HepG2 (cell line): ENCODE measurements around the gene RASIP1.
"Not testable (repeated sequence)": the region's sequence is repeated elsewhere in the genome, so short reads cannot be mapped to it uniquely, and the experiment has no call there.

Source experiments
- ARID2 ChIP-seq: sonication (generic); formaldehyde crosslinking; IDR thresholded peaks from 2 replicates; pipeline ENCODE4 v1.8.1; 2022; ENCODE audit warnings: mild to moderate bottlenecking, missing genetic modification reagents, borderline replicate concordance
- ATF6 ChIP-seq: sonication (generic); formaldehyde crosslinking; conservative IDR thresholded peaks from 2 replicates; pipeline ENCODE4 v1.4.0; 2020; ENCODE audit warnings: missing genetic modification reagents
- CBX2 ChIP-seq, 2 experiments: fragments of 200-600 bp in 1 of 2; sonication (generic); formaldehyde crosslinking in 1 of 2; IDR thresholded peaks; 2 replicates each; pipeline versions ENCODE4 v1.7.0 to v1.8.1; 2018 to 2022; ENCODE audit warnings: low read depth in 2 of 2, low read length in 1 of 2, mild to moderate bottlenecking in 1 of 2, missing genetic modification reagents in 1 of 2
- EZH2 ChIP-seq: conservative IDR thresholded peaks from 2 replicates; pipeline ENCODE4 v1.6.1; 2012; ENCODE audit warnings: mild to moderate bottlenecking, low read depth, low read length, moderate library complexity
- HNRNPL ChIP-seq: fragments of 200-400 bp; formaldehyde crosslinking; IDR thresholded peaks from 2 replicates; pipeline ENCODE4 v1.6.1; 2017; ENCODE audit warnings: mild to moderate bottlenecking, low read depth, low read length
- KDM1A ChIP-seq: IDR thresholded peaks from 2 replicates; pipeline ENCODE4 v1.6.1; 2016; ENCODE audit warnings: missing compliant biosample characterization
- POLR2AphosphoS5 ChIP-seq: IDR thresholded peaks from 2 replicates; pipeline ENCODE4 v1.6.1; 2012; ENCODE audit warnings: low read depth, low read length
- TEAD2 ChIP-seq: sonication (generic); formaldehyde crosslinking; IDR thresholded peaks from 2 replicates; pipeline ENCODE4 v1.9.0; 2021; ENCODE audit warnings: missing genetic modification reagents
- ZBED4 ChIP-seq: sonication (generic); formaldehyde crosslinking; IDR thresholded peaks from 2 replicates; pipeline ENCODE4 v1.4.0; 2020; ENCODE audit warnings: missing genetic modification reagents, borderline replicate concordance
- ZNF253 ChIP-seq: sonication (generic); formaldehyde crosslinking; IDR thresholded peaks from 2 replicates; pipeline ENCODE4 v1.8.0; 2022; ENCODE audit warnings: mild to moderate bottlenecking, missing genetic modification reagents, borderline replicate concordance
- TF ChIP-seq, protein P1 (sequence below): sonication (generic); formaldehyde crosslinking; IDR thresholded peaks from 2 replicates; pipeline ENCODE4 v1.4.0; 2020; ENCODE audit warnings: missing genetic modification reagents
- TF ChIP-seq, protein P2 (sequence below): sonication (generic); formaldehyde crosslinking; IDR thresholded peaks from 2 replicates; pipeline ENCODE4 v1.4.0; 2020; ENCODE audit warnings: missing genetic modification reagents, mild to moderate bottlenecking, borderline replicate concordance
- TF ChIP-seq, protein P3 (sequence below): sonication (generic); formaldehyde crosslinking; IDR thresholded peaks from 2 replicates; pipeline ENCODE4 v1.5.0; 2020; ENCODE audit warnings: mild to moderate bottlenecking, missing genetic modification reagents, moderate library complexity

DNA sequence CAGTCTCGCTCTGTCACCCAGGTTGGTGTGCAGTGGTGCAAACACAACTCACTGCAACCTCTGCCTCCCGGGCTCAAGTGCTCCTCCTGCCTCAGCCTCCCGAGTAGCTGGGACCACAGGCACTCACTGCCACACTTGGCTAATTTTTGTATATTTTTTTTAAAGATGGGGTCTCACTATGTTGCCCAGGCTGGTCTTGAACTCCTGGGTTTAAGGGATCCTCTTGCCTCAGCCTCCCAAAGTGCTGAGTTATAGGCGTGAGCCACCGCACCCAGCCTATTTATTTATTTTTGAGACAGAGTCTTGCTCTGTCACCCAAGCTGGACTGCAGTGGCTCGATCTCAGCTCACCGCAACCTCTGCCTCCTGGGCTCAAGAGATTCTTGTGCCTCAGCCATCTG lies 53.8 kb downstream of the RASIP1 start:
- not testable (repeated sequence) for TF ChIP-seq ARID2 (CRISPR knock-in tag); EZH2; KDM1A (CRISPR knock-in tag); CBX2 (IDR thresholded peaks at IDR 0.05; ENCODE audit: low read depth, low read length); CBX2 (CRISPR knock-in tag; IDR thresholded peaks at IDR 0.05; ENCODE audit: low read depth); HNRNPL; TEAD2 (CRISPR knock-in tag); ATF6 (CRISPR knock-in tag); POLR2AphosphoS5; ZNF253 (CRISPR knock-in tag); ZBED4 (CRISPR knock-in tag)
- TF ChIP-seq, protein P1, sequence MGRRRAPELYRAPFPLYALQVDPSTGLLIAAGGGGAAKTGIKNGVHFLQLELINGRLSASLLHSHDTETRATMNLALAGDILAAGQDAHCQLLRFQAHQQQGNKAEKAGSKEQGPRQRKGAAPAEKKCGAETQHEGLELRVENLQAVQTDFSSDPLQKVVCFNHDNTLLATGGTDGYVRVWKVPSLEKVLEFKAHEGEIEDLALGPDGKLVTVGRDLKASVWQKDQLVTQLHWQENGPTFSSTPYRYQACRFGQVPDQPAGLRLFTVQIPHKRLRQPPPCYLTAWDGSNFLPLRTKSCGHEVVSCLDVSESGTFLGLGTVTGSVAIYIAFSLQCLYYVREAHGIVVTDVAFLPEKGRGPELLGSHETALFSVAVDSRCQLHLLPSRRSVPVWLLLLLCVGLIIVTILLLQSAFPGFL (CRISPR knock-in tag): not testable (repeated sequence)
- TF ChIP-seq, protein P2, sequence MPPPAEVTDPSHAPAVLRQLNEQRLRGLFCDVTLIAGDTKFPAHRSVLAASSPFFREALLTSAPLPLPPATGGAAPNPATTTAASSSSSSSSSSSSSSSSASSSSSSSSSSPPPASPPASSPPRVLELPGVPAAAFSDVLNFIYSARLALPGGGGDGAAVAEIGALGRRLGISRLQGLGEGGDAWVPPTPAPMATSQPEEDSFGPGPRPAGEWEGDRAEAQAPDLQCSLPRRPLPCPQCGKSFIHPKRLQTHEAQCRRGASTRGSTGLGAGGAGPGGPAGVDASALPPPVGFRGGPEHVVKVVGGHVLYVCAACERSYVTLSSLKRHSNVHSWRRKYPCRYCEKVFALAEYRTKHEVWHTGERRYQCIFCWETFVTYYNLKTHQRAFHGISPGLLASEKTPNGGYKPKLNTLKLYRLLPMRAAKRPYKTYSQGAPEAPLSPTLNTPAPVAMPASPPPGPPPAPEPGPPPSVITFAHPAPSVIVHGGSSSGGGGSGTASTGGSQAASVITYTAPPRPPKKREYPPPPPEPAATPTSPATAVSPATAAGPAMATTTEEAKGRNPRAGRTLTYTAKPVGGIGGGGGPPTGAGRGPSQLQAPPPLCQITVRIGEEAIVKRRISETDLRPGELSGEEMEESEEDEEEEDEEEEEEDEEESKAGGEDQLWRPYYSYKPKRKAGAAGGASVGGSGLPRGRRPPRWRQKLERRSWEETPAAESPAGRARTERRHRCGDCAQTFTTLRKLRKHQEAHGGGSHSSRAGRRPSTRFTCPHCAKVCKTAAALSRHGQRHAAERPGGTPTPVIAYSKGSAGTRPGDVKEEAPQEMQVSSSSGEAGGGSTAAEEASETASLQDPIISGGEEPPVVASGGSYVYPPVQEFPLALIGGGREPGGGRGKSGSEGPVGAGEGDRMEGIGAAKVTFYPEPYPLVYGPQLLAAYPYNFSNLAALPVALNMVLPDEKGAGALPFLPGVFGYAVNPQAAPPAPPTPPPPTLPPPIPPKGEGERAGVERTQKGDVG (CRISPR knock-in tag): not testable (repeated sequence)
- TF ChIP-seq, protein P3, sequence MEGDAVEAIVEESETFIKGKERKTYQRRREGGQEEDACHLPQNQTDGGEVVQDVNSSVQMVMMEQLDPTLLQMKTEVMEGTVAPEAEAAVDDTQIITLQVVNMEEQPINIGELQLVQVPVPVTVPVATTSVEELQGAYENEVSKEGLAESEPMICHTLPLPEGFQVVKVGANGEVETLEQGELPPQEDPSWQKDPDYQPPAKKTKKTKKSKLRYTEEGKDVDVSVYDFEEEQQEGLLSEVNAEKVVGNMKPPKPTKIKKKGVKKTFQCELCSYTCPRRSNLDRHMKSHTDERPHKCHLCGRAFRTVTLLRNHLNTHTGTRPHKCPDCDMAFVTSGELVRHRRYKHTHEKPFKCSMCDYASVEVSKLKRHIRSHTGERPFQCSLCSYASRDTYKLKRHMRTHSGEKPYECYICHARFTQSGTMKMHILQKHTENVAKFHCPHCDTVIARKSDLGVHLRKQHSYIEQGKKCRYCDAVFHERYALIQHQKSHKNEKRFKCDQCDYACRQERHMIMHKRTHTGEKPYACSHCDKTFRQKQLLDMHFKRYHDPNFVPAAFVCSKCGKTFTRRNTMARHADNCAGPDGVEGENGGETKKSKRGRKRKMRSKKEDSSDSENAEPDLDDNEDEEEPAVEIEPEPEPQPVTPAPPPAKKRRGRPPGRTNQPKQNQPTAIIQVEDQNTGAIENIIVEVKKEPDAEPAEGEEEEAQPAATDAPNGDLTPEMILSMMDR: not testable (repeated sequence)
